ENCODE data around the gene SORCS1. TPM values are rescaled to one million over a fixed set of nuclear protein-coding genes. Genes with fewer than 3 reads are reported as not detected.

The SORCS1 gene
- total RNA-seq, 4 donors from 2014 or later = 0.40 to 5.1 (median 2.5) TPM

GRCh38 chr10:106764360-106764759, 400.1 kb downstream of the SORCS1 start:
- in situ Hi-C loops (cut with MboI; ENCODE audit: low pct_ligation_motif_present in 1 of 4, low pct_unique_long_range_greater_than_20kb in 1 of 4, low sequenced_read_pairs in 3 of 4) = no loop called here
- intact Hi-C loops (cut with DNase I; ENCODE audit: low total_unique reads) = no loop called here
- WGBS, 2 donors (ENCODE audit: low coverage in 1 of 2) = 83 to 87% methylated on average over 5 to 6 of the region's 6 CpGs
- Histone ChIP-seq H3K4me3 (no peak overlapping the region), H3K4me1 (no peaks in the 10 kb centered on the region), H3K9me3 (no peaks in the 10 kb centered on the region), H3K27me3 (no peaks in the 10 kb centered on the region), H3K27ac (no peak overlapping the region), H3K36me3 (no peaks in the 10 kb centered on the region)
- DNase-seq = no peak
- TF ChIP-seq, protein P1, sequence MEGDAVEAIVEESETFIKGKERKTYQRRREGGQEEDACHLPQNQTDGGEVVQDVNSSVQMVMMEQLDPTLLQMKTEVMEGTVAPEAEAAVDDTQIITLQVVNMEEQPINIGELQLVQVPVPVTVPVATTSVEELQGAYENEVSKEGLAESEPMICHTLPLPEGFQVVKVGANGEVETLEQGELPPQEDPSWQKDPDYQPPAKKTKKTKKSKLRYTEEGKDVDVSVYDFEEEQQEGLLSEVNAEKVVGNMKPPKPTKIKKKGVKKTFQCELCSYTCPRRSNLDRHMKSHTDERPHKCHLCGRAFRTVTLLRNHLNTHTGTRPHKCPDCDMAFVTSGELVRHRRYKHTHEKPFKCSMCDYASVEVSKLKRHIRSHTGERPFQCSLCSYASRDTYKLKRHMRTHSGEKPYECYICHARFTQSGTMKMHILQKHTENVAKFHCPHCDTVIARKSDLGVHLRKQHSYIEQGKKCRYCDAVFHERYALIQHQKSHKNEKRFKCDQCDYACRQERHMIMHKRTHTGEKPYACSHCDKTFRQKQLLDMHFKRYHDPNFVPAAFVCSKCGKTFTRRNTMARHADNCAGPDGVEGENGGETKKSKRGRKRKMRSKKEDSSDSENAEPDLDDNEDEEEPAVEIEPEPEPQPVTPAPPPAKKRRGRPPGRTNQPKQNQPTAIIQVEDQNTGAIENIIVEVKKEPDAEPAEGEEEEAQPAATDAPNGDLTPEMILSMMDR (IDR thresholded peaks at IDR 0.05) = no peak
- TF ChIP-seq POLR2AphosphoS5 (IDR thresholded peaks at IDR 0.05) (no peak), EP300 (IDR thresholded peaks at IDR 0.05; ENCODE audit: low read depth) (no peak), POLR2A (IDR thresholded peaks at IDR 0.05) (no peak)

DNA sequence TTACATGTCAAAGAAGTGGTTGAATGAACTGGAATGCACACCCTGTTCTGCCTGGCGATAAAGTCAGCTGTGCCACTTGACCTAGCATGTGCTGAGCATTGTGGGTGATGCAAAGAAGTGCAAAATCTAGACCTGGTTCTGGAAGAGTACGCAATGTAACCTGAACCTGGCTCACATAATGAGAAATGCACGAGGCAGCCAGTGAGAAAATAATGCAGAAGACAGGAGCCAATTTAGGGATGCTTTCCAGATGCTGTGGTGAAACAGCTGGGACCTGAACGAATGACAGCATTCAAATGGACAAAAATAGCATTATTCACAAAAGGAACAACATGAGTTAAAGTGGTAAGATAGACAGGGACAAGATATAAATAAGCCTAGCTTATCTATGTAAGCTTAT, 402.6 kb downstream of the SORCS1 start:
- in situ Hi-C loops (cut with MboI; ENCODE audit: low pct_ligation_motif_present in 1 of 4, low pct_unique_long_range_greater_than_20kb in 1 of 4, low sequenced_read_pairs in 3 of 4) = no loop called here
- WGBS, 2 donors (ENCODE audit: low coverage in 1 of 2) = 40 to 61% methylated on average over 1 to 4 of the region's 4 CpGs
- no peak overlapping the region for H3K4me3 ChIP-seq
- no peaks in the 10 kb centered on the region for H3K4me1 ChIP-seq
- DNase-seq = no peak
- no peaks in the 10 kb centered on the region for H3K9me3 ChIP-seq
- no peak overlapping the region for H3K27ac ChIP-seq
- no peak for TF ChIP-seq EP300 (IDR thresholded peaks at IDR 0.05; ENCODE audit: low read depth)
- TF ChIP-seq, protein P1 (IDR thresholded peaks at IDR 0.05) = no peak
- TF ChIP-seq POLR2A (IDR thresholded peaks at IDR 0.05) = no peak
- TF ChIP-seq POLR2AphosphoS5 (IDR thresholded peaks at IDR 0.05) = no peak
- no peaks in the 10 kb centered on the region for H3K36me3 ChIP-seq
- H3K27me3 ChIP-seq = no peaks in the 10 kb centered on the region
- intact Hi-C loops (cut with DNase I; ENCODE audit: low total_unique reads) = no loop called here

DNA sequence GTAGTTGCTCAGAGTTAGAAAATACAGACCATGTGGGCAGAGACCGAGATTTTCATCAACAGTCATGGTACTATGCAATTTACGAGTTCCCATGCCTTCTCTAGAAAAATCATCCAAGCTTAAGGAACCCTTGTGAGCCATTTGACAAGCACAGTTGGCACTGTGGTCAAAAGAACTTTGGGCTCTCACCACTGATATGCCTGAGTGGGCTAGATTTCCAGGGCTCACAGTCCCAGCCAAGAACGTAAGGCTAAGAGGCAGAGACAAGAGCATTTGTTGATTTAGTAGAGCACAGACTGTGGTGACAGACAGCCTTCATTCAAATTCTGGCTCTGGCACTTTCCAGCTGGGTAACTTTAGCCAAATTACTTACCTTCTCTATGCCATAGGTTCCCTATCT, 407.0 kb downstream of the SORCS1 start:
- WGBS, 2 donors (ENCODE audit: low coverage in 1 of 2) = 82% methylated on average over 3 of the region's 3 CpGs; no CpG with 5 or more reads in 1 of the 2 donors

GRCh38 chr10:106751091-106751490, 413.4 kb downstream of the SORCS1 start:
- in situ Hi-C loops (cut with MboI; ENCODE audit: low pct_ligation_motif_present in 1 of 4, low pct_unique_long_range_greater_than_20kb in 1 of 4, low sequenced_read_pairs in 3 of 4) (no loop called here), intact Hi-C loops (cut with DNase I; ENCODE audit: low total_unique reads) (no loop called here)
- 54% methylated on average over 5 of the region's 5 CpGs; no CpG with 5 or more reads in 1 of the 2 donors for WGBS, 2 donors (ENCODE audit: low coverage in 1 of 2)
- Histone ChIP-seq H3K27me3 (no peaks in the 10 kb centered on the region), H3K4me1 (no peaks in the 10 kb centered on the region), H3K36me3 (no peaks in the 10 kb centered on the region), H3K27ac (no peak overlapping the region), H3K9me3 (no peaks in the 10 kb centered on the region), H3K4me3 (no peak overlapping the region)
- DNase-seq = no peak
- TF ChIP-seq POLR2A (IDR thresholded peaks at IDR 0.05) (no peak), EP300 (IDR thresholded peaks at IDR 0.05; ENCODE audit: low read depth) (no peak), POLR2AphosphoS5 (IDR thresholded peaks at IDR 0.05) (no peak)
- TF ChIP-seq, protein P1 (IDR thresholded peaks at IDR 0.05) = no peak

More for the DNA sequence above, 407.0 kb downstream of the SORCS1 start:
- Histone ChIP-seq H3K36me3 (no peaks in the 10 kb centered on the region), H3K27ac (no peak overlapping the region), H3K4me1 (no peaks in the 10 kb centered on the region), H3K9me3 (no peaks in the 10 kb centered on the region), H3K27me3 (no peaks in the 10 kb centered on the region), H3K4me3 (no peak overlapping the region)
- no peak for TF ChIP-seq POLR2AphosphoS5 (IDR thresholded peaks at IDR 0.05)
- TF ChIP-seq EP300 (IDR thresholded peaks at IDR 0.05; ENCODE audit: low read depth) = no peak
- TF ChIP-seq POLR2A (IDR thresholded peaks at IDR 0.05) = no peak
- TF ChIP-seq, protein P1 (IDR thresholded peaks at IDR 0.05) = no peak
- no peak for DNase-seq
- intact Hi-C loops (cut with DNase I; ENCODE audit: low total_unique reads) (no loop called here), in situ Hi-C loops (cut with MboI; ENCODE audit: low pct_ligation_motif_present in 1 of 4, low pct_unique_long_range_greater_than_20kb in 1 of 4, low sequenced_read_pairs in 3 of 4) (no loop called here)
